Measurements from ENCODE around the gene FHOD3. TPM values are rescaled to one million over a fixed set of nuclear protein-coding genes. Genes with fewer than 3 reads are reported as not detected.

Gene FHOD3
- total RNA-seq, 1 donor = 13.0 TPM

DNA sequence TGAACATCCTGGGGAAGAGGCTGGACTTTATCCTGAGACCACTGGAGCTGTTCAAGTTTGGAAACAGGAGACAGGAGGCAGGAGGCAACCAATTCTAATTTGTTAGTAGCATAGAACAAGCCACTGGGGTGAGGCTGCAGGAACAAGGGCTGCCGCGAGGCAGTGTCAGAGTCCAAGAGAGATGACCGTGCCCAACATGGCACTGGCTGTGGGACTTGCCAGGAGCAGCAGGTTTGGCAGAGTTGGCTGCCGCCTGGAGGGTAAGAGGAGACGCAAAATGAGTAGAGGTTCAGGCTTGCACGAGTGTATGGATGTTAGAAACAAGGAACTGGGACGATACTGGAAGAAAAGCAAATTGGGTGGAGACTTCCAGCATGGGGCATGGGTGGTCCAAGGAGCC lies 362.8 kb downstream of the FHOD3 start:
- Histone ChIP-seq H3K79me2 (ENCODE audit: insufficient read depth, low read length) (no peaks in the 10 kb centered on the region), H3K4me3 (ENCODE audit: insufficient read depth, low read length) (no peak overlapping the region), H2AFZ (ENCODE audit: low read length) (no peak overlapping the region), H4K20me1 (ENCODE audit: insufficient read depth, low read length) (no peaks in the 10 kb centered on the region), H3K36me3 (ENCODE audit: insufficient read depth, low read length) (no peaks in the 10 kb centered on the region), H3K4me1 (ENCODE audit: insufficient read depth, low read length) (no peaks in the 10 kb centered on the region), H3K9me3 (ENCODE audit: low read depth, low read length) (no peaks in the 10 kb centered on the region), H3K27ac (ENCODE audit: low read depth, low read length) (no peak overlapping the region), H3K4me2 (ENCODE audit: insufficient read depth, low read length) (no peak overlapping the region), H3K27me3 (ENCODE audit: insufficient read depth, low read length) (no peaks in the 10 kb centered on the region)
- no peak for DNase-seq (ENCODE audit: insufficient read length, low spot score, missing footprints)
- TF ChIP-seq, protein P1, sequence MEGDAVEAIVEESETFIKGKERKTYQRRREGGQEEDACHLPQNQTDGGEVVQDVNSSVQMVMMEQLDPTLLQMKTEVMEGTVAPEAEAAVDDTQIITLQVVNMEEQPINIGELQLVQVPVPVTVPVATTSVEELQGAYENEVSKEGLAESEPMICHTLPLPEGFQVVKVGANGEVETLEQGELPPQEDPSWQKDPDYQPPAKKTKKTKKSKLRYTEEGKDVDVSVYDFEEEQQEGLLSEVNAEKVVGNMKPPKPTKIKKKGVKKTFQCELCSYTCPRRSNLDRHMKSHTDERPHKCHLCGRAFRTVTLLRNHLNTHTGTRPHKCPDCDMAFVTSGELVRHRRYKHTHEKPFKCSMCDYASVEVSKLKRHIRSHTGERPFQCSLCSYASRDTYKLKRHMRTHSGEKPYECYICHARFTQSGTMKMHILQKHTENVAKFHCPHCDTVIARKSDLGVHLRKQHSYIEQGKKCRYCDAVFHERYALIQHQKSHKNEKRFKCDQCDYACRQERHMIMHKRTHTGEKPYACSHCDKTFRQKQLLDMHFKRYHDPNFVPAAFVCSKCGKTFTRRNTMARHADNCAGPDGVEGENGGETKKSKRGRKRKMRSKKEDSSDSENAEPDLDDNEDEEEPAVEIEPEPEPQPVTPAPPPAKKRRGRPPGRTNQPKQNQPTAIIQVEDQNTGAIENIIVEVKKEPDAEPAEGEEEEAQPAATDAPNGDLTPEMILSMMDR (IDR thresholded peaks at IDR 0.05; ENCODE audit: extremely low read depth, low read depth, low read length) = no peak

DNA sequence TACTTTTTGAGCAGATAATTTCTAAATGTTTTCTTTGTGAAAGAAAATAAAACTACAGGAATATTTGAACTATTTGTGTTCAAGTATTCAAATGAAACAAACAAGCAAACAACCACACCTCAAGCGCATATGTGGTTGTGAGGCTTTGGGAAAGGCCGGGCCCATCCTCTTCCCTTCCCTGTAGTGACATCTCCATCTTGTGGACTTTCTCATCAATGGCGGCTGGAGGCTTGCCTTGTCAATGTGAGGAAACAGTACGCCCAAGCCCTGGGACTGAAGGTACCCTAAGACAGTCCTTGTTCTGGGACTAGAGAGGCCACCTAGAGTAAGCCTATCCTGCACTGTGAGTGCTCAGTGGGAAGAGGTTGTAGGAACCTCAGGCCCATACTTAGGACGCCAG lies 364.5 kb downstream of the FHOD3 start:
- Histone ChIP-seq H3K79me2 (ENCODE audit: insufficient read depth, low read length) (no peaks in the 10 kb centered on the region), H3K36me3 (ENCODE audit: insufficient read depth, low read length) (no peaks in the 10 kb centered on the region), H4K20me1 (ENCODE audit: insufficient read depth, low read length) (no peaks in the 10 kb centered on the region), H3K4me3 (ENCODE audit: insufficient read depth, low read length) (no peak overlapping the region), H3K9me3 (ENCODE audit: low read depth, low read length) (no peaks in the 10 kb centered on the region), H3K27ac (ENCODE audit: low read depth, low read length) (no peak overlapping the region), H2AFZ (ENCODE audit: low read length) (no peak overlapping the region), H3K27me3 (ENCODE audit: insufficient read depth, low read length) (no peaks in the 10 kb centered on the region), H3K4me2 (ENCODE audit: insufficient read depth, low read length) (no peak overlapping the region), H3K4me1 (ENCODE audit: insufficient read depth, low read length) (no peaks in the 10 kb centered on the region)
- TF ChIP-seq, protein P1 (IDR thresholded peaks at IDR 0.05; ENCODE audit: extremely low read depth, low read depth, low read length) = peak; percentile 31
- no peak for DNase-seq (ENCODE audit: insufficient read length, low spot score, missing footprints)

DNA sequence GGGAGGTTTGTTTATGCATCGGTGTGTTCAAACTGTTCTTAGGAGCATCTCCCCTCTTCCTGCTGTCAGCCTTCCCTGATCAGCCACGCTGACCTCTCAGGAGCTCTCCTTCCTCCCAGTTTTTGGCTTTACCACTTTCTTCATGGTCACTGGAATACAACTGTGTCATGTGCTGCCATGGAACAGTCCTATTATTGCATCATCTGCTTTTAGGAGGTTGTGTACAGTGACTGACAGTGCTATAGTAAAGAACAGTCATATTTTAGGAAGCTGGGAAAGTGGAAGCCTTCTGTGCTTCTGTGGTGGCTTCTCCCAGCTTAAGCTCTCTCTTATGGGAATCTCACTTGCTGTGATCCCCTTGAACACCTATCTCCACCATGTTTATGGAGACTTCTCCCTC lies 365.8 kb downstream of the FHOD3 start:
- Histone ChIP-seq H3K79me2 (ENCODE audit: insufficient read depth, low read length) (no peaks in the 10 kb centered on the region), H3K4me3 (ENCODE audit: insufficient read depth, low read length) (no peak overlapping the region), H3K27me3 (ENCODE audit: insufficient read depth, low read length) (no peaks in the 10 kb centered on the region), H3K4me1 (ENCODE audit: insufficient read depth, low read length) (no peaks in the 10 kb centered on the region), H4K20me1 (ENCODE audit: insufficient read depth, low read length) (no peaks in the 10 kb centered on the region), H3K4me2 (ENCODE audit: insufficient read depth, low read length) (no peak overlapping the region), H2AFZ (ENCODE audit: low read length) (peak overlapping the region; percentile 66), H3K36me3 (ENCODE audit: insufficient read depth, low read length) (no peaks in the 10 kb centered on the region), H3K27ac (ENCODE audit: low read depth, low read length) (no peak overlapping the region), H3K9me3 (ENCODE audit: low read depth, low read length) (no peaks in the 10 kb centered on the region)
- TF ChIP-seq, protein P1 (IDR thresholded peaks at IDR 0.05; ENCODE audit: extremely low read depth, low read depth, low read length) = no peak
- DNase-seq (ENCODE audit: insufficient read length, low spot score, missing footprints) = peak; percentile 30

DNA sequence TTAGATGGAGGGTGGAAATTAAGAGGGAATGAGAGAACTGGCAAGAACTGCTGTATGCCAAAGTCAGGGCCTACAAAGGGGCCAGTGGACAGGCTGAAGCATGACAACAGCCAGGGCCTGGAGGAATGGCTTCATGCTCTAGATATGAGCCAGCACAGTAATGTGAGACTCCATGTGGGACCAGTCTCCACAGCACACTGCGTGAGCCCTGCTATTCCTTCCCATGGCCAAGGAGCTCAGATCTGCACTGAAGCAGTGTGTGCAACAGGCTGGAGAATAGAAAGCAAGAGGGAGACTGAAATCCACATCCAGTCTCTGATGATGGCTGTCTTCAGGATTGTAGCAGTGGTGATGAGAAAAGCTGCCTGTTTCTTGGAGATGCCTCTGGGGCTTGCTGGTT lies 368.4 kb downstream of the FHOD3 start:
- no peaks in the 10 kb centered on the region for H3K4me1 ChIP-seq (ENCODE audit: insufficient read depth, low read length)
- no peak overlapping the region for H2AFZ ChIP-seq (ENCODE audit: low read length)
- H3K27ac ChIP-seq (ENCODE audit: low read depth, low read length) = no peak overlapping the region
- TF ChIP-seq, protein P1 (IDR thresholded peaks at IDR 0.05; ENCODE audit: extremely low read depth, low read depth, low read length) = no peak
- no peaks in the 10 kb centered on the region for H3K36me3 ChIP-seq (ENCODE audit: insufficient read depth, low read length)
- H4K20me1 ChIP-seq (ENCODE audit: insufficient read depth, low read length) = no peaks in the 10 kb centered on the region
- no peaks in the 10 kb centered on the region for H3K9me3 ChIP-seq (ENCODE audit: low read depth, low read length)
- no peak overlapping the region for H3K4me3 ChIP-seq (ENCODE audit: insufficient read depth, low read length)
- no peak for DNase-seq (ENCODE audit: insufficient read length, low spot score, missing footprints)
- H3K4me2 ChIP-seq (ENCODE audit: insufficient read depth, low read length) = no peak overlapping the region
- H3K27me3 ChIP-seq (ENCODE audit: insufficient read depth, low read length) = no peaks in the 10 kb centered on the region
- no peaks in the 10 kb centered on the region for H3K79me2 ChIP-seq (ENCODE audit: insufficient read depth, low read length)
